Measurements from ENCODE around the gene F2R.
"Not testable (repeated sequence)": the region's sequence is repeated elsewhere in the genome, so short reads cannot be mapped to it uniquely, and the experiment has no call there.

The F2R gene

GRCh38 chr5:76761118-76761517 is 45.2 kb downstream of the F2R start:
- not testable (repeated sequence) for DNase-seq

GRCh38 chr5:76762484-76762883 is 46.6 kb downstream of the F2R start:
- DNase-seq = no peak

- no peak for DNase-seq
Observed at GRCh38 chr5:76763136-76763535, 47.2 kb downstream of the F2R start.

- DNase-seq = no peak
Observed at GRCh38 chr5:76764374-76764773, 48.4 kb downstream of the F2R start.

GRCh38 chr5:76765249-76765648 is 49.3 kb downstream of the F2R start:
- DNase-seq = no peak

GRCh38 chr5:76766746-76767145 is 50.8 kb downstream of the F2R start:
- DNase-seq = no peak

GRCh38 chr5:76771041-76771440 is 55.1 kb downstream of the F2R start:
- DNase-seq = not testable (repeated sequence)

GRCh38 chr5:76771705-76772405 is 55.9 kb downstream of the F2R start:
- no peak for DNase-seq

GRCh38 chr5:76775921-76776320 is 60.0 kb downstream of the F2R start:
- no peak for DNase-seq

GRCh38 chr5:76776391-76776790 is 60.5 kb downstream of the F2R start:
- no peak for DNase-seq

GRCh38 chr5:76780616-76781015 is 64.7 kb downstream of the F2R start:
- DNase-seq = not testable (repeated sequence)

GRCh38 chr5:76781775-76782174 is 65.8 kb downstream of the F2R start:
- no peak for DNase-seq

GRCh38 chr5:76782444-76782843 is 66.5 kb downstream of the F2R start:
- no peak for DNase-seq
